Measurements from ENCODE around the gene SHROOM3. TPM values are rescaled to one million over a fixed set of nuclear protein-coding genes. Genes with fewer than 3 reads are reported as not detected.

SHROOM3 gene
- total RNA-seq, 1 donor from 2014 or later = 45.1 TPM

DNA sequence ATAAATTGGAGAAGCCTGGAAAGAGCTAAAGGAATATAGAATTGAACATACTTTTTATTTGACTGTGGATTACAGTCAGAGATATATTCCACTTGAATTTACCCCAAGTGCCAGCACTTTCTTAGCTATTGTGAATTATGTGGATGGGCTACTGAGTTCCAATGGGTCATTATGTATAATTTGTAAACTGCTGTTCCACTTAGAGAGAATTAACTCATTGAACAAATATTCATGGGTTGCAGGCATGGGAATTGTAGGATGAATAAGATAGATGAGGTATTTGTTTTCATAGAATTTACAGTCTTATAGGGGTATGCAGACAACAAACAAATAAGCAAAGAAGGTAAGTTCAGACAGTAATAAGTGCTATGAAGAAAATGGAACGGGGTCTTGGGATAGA lies 195.7 kb downstream of the SHROOM3 start:
- TF ChIP-seq, protein P1, sequence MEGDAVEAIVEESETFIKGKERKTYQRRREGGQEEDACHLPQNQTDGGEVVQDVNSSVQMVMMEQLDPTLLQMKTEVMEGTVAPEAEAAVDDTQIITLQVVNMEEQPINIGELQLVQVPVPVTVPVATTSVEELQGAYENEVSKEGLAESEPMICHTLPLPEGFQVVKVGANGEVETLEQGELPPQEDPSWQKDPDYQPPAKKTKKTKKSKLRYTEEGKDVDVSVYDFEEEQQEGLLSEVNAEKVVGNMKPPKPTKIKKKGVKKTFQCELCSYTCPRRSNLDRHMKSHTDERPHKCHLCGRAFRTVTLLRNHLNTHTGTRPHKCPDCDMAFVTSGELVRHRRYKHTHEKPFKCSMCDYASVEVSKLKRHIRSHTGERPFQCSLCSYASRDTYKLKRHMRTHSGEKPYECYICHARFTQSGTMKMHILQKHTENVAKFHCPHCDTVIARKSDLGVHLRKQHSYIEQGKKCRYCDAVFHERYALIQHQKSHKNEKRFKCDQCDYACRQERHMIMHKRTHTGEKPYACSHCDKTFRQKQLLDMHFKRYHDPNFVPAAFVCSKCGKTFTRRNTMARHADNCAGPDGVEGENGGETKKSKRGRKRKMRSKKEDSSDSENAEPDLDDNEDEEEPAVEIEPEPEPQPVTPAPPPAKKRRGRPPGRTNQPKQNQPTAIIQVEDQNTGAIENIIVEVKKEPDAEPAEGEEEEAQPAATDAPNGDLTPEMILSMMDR (IDR thresholded peaks at IDR 0.05; ENCODE audit: insufficient read depth, low read length, poor library complexity, severe bottlenecking) = no peak
- Histone ChIP-seq H3K4me3 (ENCODE audit: low read depth, low read length) (no peak overlapping the region), H3K36me3 (ENCODE audit: control insufficient read depth, insufficient read depth, low read length) (no peaks in the 10 kb centered on the region), H3K27me3 (ENCODE audit: control insufficient read depth, insufficient read depth, low read length) (no peaks in the 10 kb centered on the region)
- DNase-seq (ENCODE audit: low read depth) = no peak

DNA sequence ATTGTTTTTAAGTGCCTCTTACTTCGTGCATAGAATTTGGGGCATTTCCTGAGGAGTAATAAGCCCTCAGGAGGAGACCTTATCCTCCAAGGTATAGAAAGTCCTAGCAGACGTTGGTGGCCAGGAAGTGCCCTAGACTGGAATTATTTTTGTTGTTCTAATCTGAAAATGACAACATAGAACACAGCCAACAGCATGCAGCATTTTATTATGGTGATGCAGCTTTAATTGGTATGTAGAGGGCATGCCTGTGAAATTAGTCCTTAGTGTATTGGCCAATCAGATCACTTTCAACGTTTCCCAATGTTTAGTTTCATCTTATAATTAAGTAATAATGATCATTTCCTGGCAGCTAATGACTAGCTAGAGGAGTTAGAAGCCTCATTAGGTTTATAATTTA lies 199.2 kb downstream of the SHROOM3 start:
- no peak for DNase-seq (ENCODE audit: low read depth)
- Histone ChIP-seq H3K27me3 (ENCODE audit: control insufficient read depth, insufficient read depth, low read length) (no peaks in the 10 kb centered on the region), H3K36me3 (ENCODE audit: control insufficient read depth, insufficient read depth, low read length) (no peaks in the 10 kb centered on the region), H3K4me3 (ENCODE audit: low read depth, low read length) (no peak overlapping the region)
- TF ChIP-seq, protein P1 (IDR thresholded peaks at IDR 0.05; ENCODE audit: insufficient read depth, low read length, poor library complexity, severe bottlenecking) = no peak

DNA sequence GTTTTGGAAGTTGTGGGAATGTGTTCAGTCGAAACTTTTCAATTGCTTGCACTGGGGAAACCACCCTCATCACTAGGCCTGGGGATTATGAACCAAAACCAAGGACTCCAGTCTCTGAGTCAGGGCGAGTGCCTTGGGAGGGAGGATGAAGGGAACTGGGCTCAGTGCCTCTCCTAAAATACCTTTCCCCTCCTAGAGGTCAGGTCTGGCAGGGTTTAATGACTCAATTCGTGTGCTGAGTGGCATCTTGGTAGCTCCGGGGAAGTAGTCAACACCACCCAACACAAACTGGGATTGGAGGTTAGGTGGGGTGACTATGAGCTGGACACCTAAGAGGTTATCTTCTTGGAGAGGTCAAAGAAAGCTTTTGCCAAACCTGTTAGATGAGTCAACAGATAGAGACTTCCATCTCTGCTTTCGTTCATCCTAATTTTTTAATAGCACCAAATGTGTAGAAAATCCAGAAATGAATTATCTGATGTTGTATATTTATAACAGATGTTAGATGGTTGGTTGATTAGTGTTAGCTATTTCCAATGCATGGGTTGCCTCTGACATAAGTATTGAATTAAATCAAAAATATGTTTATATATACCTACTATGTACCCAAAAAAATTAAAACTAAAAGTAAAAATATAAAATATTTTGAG lies 202.8 kb downstream of the SHROOM3 start:
- Histone ChIP-seq H3K27me3 (ENCODE audit: control insufficient read depth, insufficient read depth, low read length) (no peaks in the 10 kb centered on the region), H3K4me3 (ENCODE audit: low read depth, low read length) (no peak overlapping the region), H3K36me3 (ENCODE audit: control insufficient read depth, insufficient read depth, low read length) (no peaks in the 10 kb centered on the region)
- no peak for DNase-seq (ENCODE audit: low read depth)
- TF ChIP-seq, protein P1 (IDR thresholded peaks at IDR 0.05; ENCODE audit: insufficient read depth, low read length, poor library complexity, severe bottlenecking) = no peak

DNA sequence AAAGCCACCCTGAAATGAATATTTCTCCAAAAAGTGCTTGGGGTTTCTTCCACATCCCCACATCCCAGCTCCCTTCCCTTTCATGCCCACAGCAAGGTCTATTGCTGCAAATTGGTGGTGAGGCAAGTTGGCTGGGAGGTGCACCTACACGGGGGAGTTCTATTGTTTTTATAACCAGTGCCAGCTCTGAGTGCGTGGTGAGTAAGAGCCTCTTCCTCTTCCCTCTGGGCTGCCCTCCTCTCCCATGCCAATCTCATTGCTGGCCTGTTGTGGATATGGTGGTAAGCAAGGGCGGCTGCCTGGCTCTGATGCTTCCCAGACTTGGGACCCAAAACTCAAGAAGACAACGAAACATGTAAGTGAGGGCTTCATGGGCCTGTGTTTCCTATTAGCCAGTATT lies 204.3 kb downstream of the SHROOM3 start:
- Histone ChIP-seq H3K27me3 (ENCODE audit: control insufficient read depth, insufficient read depth, low read length) (no peaks in the 10 kb centered on the region), H3K4me3 (ENCODE audit: low read depth, low read length) (no peak overlapping the region), H3K36me3 (ENCODE audit: control insufficient read depth, insufficient read depth, low read length) (no peaks in the 10 kb centered on the region)
- DNase-seq (ENCODE audit: low read depth) = no peak
- TF ChIP-seq, protein P1 (IDR thresholded peaks at IDR 0.05; ENCODE audit: insufficient read depth, low read length, poor library complexity, severe bottlenecking) = no peak

DNA sequence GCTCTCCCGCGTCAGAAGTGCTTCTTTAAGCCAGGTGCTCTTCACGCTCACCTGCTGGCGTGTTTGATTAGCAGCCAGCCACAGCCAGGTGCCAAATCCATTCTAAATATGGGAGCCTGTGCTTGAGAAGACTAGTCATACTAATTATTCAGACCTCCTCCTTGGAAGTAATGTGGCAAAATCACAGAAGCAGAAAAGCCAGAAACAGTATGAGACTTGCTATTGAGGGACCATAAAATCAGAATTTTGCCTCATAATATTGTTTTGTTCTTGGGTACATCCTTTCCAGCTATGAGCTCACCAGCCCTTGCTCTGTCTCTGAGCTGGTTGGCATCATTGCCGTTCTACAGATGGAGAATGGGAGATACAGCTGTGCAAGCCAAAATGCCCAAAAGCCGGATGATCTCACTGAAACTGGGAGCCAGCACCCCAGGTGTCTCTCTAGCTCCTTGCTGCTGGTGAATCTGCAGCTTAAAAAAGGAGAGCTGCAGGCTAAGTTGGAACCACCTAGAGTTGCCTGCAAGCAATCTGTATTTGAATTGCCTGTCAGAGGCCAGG lies 205.4 kb downstream of the SHROOM3 start:
- TF ChIP-seq, protein P1 (IDR thresholded peaks at IDR 0.05; ENCODE audit: insufficient read depth, low read length, poor library complexity, severe bottlenecking) = no peak

DNA sequence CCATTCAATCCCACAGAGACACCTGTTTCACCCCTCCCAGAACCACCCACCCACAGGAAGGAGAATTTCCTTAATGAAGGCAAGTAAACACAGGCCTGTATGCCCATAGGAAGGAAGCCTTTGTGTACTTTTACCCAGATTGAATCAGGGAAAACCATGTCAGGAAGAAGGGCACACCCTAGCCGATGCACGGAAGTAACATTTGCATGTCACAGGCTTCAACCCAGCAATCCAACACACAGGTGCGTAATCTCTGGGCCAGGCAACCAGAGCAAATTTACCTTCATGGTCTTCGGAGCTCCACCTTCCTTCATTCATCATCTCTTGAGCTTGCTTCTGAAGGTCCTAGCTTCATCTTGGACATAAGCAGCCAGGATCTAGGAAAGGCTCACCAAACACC lies 206.3 kb downstream of the SHROOM3 start:
- Histone ChIP-seq H3K27me3 (ENCODE audit: control insufficient read depth, insufficient read depth, low read length) (no peaks in the 10 kb centered on the region), H3K36me3 (ENCODE audit: control insufficient read depth, insufficient read depth, low read length) (no peaks in the 10 kb centered on the region), H3K4me3 (ENCODE audit: low read depth, low read length) (no peak overlapping the region)
- TF ChIP-seq, protein P1 (IDR thresholded peaks at IDR 0.05; ENCODE audit: insufficient read depth, low read length, poor library complexity, severe bottlenecking) = no peak
- DNase-seq (ENCODE audit: low read depth) = no peak

More for the DNA sequence above, 205.4 kb downstream of the SHROOM3 start:
- H3K36me3 ChIP-seq (ENCODE audit: control insufficient read depth, insufficient read depth, low read length) = no peaks in the 10 kb centered on the region
- DNase-seq (ENCODE audit: low read depth) = no peak
- no peak overlapping the region for H3K4me3 ChIP-seq (ENCODE audit: low read depth, low read length)
- no peaks in the 10 kb centered on the region for H3K27me3 ChIP-seq (ENCODE audit: control insufficient read depth, insufficient read depth, low read length)

All from kidney epithelial cell (primary cell).